HepG2 (cell line): ENCODE measurements around the gene DMPK.

ENCODE experiments used
- EZH2 ChIP-seq: conservative IDR thresholded peaks from 2 replicates; pipeline ENCODE4 v1.6.1; 2012; ENCODE audit warnings: mild to moderate bottlenecking, low read depth, low read length, moderate library complexity
- NFE2 ChIP-seq: sonication (generic); formaldehyde crosslinking; IDR thresholded peaks from 2 replicates; pipeline ENCODE4 v1.4.0; 2020; ENCODE audit warnings: missing genetic modification reagents
- REPIN1 ChIP-seq: sonication (generic); formaldehyde crosslinking; IDR thresholded peaks from 2 replicates; pipeline ENCODE4 v1.8.0; 2022; ENCODE audit warnings: missing genetic modification reagents, low read depth, mild to moderate bottlenecking, borderline replicate concordance
- ZSCAN29 ChIP-seq: sonication (generic); formaldehyde crosslinking; conservative IDR thresholded peaks from 2 replicates; pipeline ENCODE4 v1.4.0; 2020; ENCODE audit warnings: mild to moderate bottlenecking, missing genetic modification reagents

DNA sequence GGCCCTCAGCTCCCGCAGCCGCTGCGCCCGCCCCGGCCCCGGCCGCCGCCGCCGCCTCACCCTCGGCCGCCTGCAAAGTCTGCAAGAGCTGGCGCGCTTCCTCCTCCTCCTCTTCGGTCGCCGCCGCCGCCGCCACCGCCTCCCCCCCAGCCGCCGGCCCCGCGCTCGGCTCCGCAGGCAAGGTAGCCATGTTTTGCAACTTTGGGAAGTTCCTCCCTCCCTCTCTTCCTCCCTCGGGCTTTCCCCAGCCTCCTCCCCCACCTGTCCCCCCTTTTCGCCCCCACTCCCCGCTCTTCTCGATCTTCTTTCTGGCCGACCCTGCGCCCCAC lies 13.7 kb downstream of the DMPK start:
- TF ChIP-seq NFE2 (CRISPR knock-in tag) (no peak), ZSCAN29 (CRISPR knock-in tag) (no peak), EZH2 (no peak), REPIN1 (no peak)
